MCF 10A (cell line): ENCODE results near the gene EPB42. TPM values are rescaled to one million over a fixed set of nuclear protein-coding genes. Genes with fewer than 3 reads are reported as not detected.

Source experiments
- BruUV-seq: library from RNA; stranded (reverse); fragments of 400-500 nt; replicated peaks from 2 replicates; lab custom pipeline; 2021; lab: Mats Ljungman, UMichigan
- CTCF ChIA-PET: fragments of 300-600 bp; sonication (Branson Sonifier 250); formaldehyde crosslinking; extraction: SDS; loops from one replicate; lab custom pipeline; 2021; ENCODE audit warnings: antibody characterized with exemption, inconsistent platforms; lab: Yijun Ruan, JAX
- POLR2A ChIA-PET: fragments of 300-600, 350-650 bp; sonication (Branson Sonifier 250); formaldehyde crosslinking; extraction: SDS; loops from one replicate; lab custom pipeline; 2020; ENCODE audit warnings: antibody characterized with exemption, inconsistent platforms; lab: Yijun Ruan, JAX
- DNase-seq: peaks from one replicate; pipeline ENCODE4 v3.0.0-alpha.2; 2018; ENCODE audit not compliant: unreplicated experiment
- H3K27ac Mint-ChIP-seq: one replicate; pipeline ENCODE4 v1.8.0; 2022; ENCODE audit warnings: mild to moderate bottlenecking, low read depth, mixed read lengths; ENCODE audit not compliant: unreplicated experiment
- H3K27me3 Mint-ChIP-seq: one replicate; pipeline ENCODE4 v1.8.0; 2022; ENCODE audit warnings: mixed read lengths; ENCODE audit not compliant: insufficient read depth, unreplicated experiment
- H3K36me3 Mint-ChIP-seq: one replicate; pipeline ENCODE4 v1.8.0; 2022; ENCODE audit warnings: mild to moderate bottlenecking, moderate library complexity, mixed read lengths; ENCODE audit not compliant: insufficient read depth, unreplicated experiment
- H3K4me1 Mint-ChIP-seq: one replicate; pipeline ENCODE4 v1.8.0; 2022; ENCODE audit warnings: mixed read lengths; ENCODE audit not compliant: insufficient read depth, unreplicated experiment
- H3K4me3 Mint-ChIP-seq: one replicate; pipeline ENCODE4 v1.8.0; 2022; ENCODE audit warnings: mild to moderate bottlenecking, moderate library complexity, mixed read lengths; ENCODE audit not compliant: unreplicated experiment
- H3K9me3 Mint-ChIP-seq: one replicate; pipeline ENCODE4 v1.8.0; 2022; ENCODE audit warnings: mixed read lengths; ENCODE audit not compliant: unreplicated experiment
- intact Hi-C: fragments of 100-400 bp; cut with micrococcal nuclease; formaldehyde crosslinking; loops from 2 replicates; pipeline ENCODE4 v1.14.1; 2022
- total RNA-seq: library from RNA; stranded (reverse); gene quantifications from 2 replicates; pipeline ENCODE4 v1.2.3, GENCODE V29; 2022
- TF ChIP-seq, protein P1 (sequence below): fragments of 200-600 bp; IDR thresholded peaks from one replicate; pipeline ENCODE4 v1.8.0; 2022; ENCODE audit warnings: antibody characterized with exemption, mild to moderate bottlenecking; ENCODE audit not compliant: unreplicated experiment

Gene EPB42
- total RNA-seq, 1 experiment from 2014 or later: not detected

DNA sequence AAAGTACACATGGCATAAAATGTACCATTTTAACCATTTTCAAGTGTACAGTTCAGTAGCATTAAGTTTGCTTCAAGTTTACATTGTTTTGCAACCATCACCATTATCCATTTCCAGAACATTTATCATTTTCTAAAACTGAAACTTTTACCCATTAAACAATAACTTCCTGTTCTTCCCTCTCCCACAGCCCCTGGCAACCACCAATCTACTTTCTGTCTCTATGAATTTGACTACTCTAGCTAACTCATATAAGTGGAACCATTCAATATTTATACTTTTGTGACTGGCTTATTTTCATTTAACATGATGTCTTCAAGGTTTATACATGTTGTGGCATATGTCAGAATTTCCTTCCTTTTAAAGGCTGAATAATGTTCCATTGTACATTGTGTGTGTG lies 67.5 kb downstream of the EPB42 start:
- no peak for DNase-seq
- TF ChIP-seq, protein P1, sequence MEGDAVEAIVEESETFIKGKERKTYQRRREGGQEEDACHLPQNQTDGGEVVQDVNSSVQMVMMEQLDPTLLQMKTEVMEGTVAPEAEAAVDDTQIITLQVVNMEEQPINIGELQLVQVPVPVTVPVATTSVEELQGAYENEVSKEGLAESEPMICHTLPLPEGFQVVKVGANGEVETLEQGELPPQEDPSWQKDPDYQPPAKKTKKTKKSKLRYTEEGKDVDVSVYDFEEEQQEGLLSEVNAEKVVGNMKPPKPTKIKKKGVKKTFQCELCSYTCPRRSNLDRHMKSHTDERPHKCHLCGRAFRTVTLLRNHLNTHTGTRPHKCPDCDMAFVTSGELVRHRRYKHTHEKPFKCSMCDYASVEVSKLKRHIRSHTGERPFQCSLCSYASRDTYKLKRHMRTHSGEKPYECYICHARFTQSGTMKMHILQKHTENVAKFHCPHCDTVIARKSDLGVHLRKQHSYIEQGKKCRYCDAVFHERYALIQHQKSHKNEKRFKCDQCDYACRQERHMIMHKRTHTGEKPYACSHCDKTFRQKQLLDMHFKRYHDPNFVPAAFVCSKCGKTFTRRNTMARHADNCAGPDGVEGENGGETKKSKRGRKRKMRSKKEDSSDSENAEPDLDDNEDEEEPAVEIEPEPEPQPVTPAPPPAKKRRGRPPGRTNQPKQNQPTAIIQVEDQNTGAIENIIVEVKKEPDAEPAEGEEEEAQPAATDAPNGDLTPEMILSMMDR: no peak
- H3K9me3 Mint-ChIP-seq: no peaks in the 10 kb centered on the region
- H3K4me1 Mint-ChIP-seq: no peaks in the 10 kb centered on the region
- no peaks in the 10 kb centered on the region for H3K27me3 Mint-ChIP-seq
- peaks cover 40% of the 10 kb centered on the region for H3K36me3 Mint-ChIP-seq
- H3K4me3 Mint-ChIP-seq: no peak overlapping the region
- intact Hi-C loops: no loop called here
- POLR2A ChIA-PET: interaction anchor here (0.9 kb wide), 1 partner anchor 19 kb away, joined by 3 read pairs; no protein-coding TSS in a partner anchor
- H3K27ac Mint-ChIP-seq: no peak overlapping the region
- BruUV-seq: no TSS peak
- CTCF ChIA-PET: no interaction called here

DNA sequence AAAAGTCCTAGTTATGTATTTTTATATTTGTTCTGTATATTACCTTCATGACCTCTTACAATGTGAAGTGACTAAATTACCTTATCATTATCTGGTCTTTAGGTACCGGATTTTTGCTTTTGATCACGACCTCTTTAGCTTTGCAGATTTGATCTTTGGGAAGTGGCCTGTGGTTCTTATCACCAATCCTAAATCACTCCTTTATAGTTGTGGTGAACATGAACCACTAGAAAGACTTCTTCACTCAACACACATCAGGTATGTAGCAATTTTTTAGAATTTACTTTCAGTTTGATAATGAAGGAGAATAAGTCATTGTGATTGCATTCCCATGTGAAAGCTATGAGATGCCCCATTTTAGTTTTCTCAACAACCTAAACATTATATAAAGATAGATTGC lies 69.1 kb downstream of the EPB42 start:
- H3K27ac Mint-ChIP-seq: peak overlapping the region; percentile 46
- ChIA-PET POLR2A (interaction anchor here (0.6 to 1.4 kb wide), 5 partner anchors 17 to 1436 kb away, joined by 3 to 8 read pairs (median 3); no protein-coding TSS in a partner anchor), CTCF (interaction anchor here (0.7 kb wide), 1 partner anchor 11 kb away, joined by 6 read pairs; no protein-coding TSS in a partner anchor)
- peaks cover 35% of the 10 kb centered on the region for H3K36me3 Mint-ChIP-seq
- no peaks in the 10 kb centered on the region for H3K4me1 Mint-ChIP-seq
- no peaks in the 10 kb centered on the region for H3K27me3 Mint-ChIP-seq
- no peak for DNase-seq
- BruUV-seq: no TSS peak
- H3K4me3 Mint-ChIP-seq: no peak overlapping the region
- intact Hi-C loops: no loop called here
- no peaks in the 10 kb centered on the region for H3K9me3 Mint-ChIP-seq
- TF ChIP-seq, protein P1: no peak

- H3K27me3 Mint-ChIP-seq: no peaks in the 10 kb centered on the region
- no TSS peak for BruUV-seq
- intact Hi-C loops: no loop called here
- H3K4me1 Mint-ChIP-seq: no peaks in the 10 kb centered on the region
- ChIA-PET POLR2A (interaction anchor here (1.0 to 1.1 kb wide), 3 partner anchors 16 to 46 kb away, joined by 3 to 6 read pairs (median 3); no protein-coding TSS in a partner anchor), CTCF (interaction anchor here (0.6 kb wide), 1 partner anchor 401 kb away, joined by 3 read pairs; no protein-coding TSS in a partner anchor)
- H3K9me3 Mint-ChIP-seq: no peaks in the 10 kb centered on the region
- H3K4me3 Mint-ChIP-seq: no peak overlapping the region
- peak overlapping the region; percentile 42 for H3K27ac Mint-ChIP-seq
- H3K36me3 Mint-ChIP-seq: peaks cover 23% of the 10 kb centered on the region
- DNase-seq: peak; percentile 94
- TF ChIP-seq, protein P1: no peak
These were observed 70.5 kb downstream of the EPB42 start for GRCh38 chr15:43150191-43150929.

Other genes starting within 250 kb of the EPB42 start
- gene UBR1, start 115.0 kb downstream of the EPB42 start, total RNA-seq: 25.6 and 32.6 TPM in 2 replicates
- 16.3 and 16.9 TPM in 2 replicates for gene TMEM62, start 87.4 kb downstream of the EPB42 start, total RNA-seq
- 45.5 and 50.4 TPM in 2 replicates for gene CCNDBP1, start 35.6 kb downstream of the EPB42 start, total RNA-seq
- gene TGM5, start 45.9 kb upstream of the EPB42 start, total RNA-seq: 0.12 TPM in 1 of 2 replicates, not detected in the other
- gene TGM7, start 81.2 kb upstream of the EPB42 start, total RNA-seq: not detected in 2 replicates
- 8.7 and 9.8 TPM in 2 replicates for gene LCMT2, start 109.6 kb upstream of the EPB42 start, total RNA-seq
- 38.7 and 38.9 TPM in 2 replicates for gene ZSCAN29, start 150.0 kb upstream of the EPB42 start, total RNA-seq
- gene TUBGCP4, start 150.1 kb upstream of the EPB42 start, total RNA-seq: 23.3 and 31.4 TPM in 2 replicates